Neuronal stem cell (in vitro differentiated cells): ENCODE results near the gene TCF4.

ENCODE experiments used
- DNase-seq: peaks from one replicate; pipeline ENCODE4 v3.0.0-alpha.2; 2013; ENCODE audit warnings: low spot score
- H2AFZ ChIP-seq: one replicate; pipeline ENCODE4 v1.6.1; 2013; ENCODE audit warnings: mild to moderate bottlenecking, low read length, inconsistent platforms
- H2AK5ac ChIP-seq: 2 replicates; pipeline ENCODE4 v1.6.1; 2013; ENCODE audit warnings: low read depth, mild to moderate bottlenecking, inconsistent platforms, low read length, moderate library complexity, mixed read lengths
- H2BK120ac ChIP-seq: 2 replicates; pipeline ENCODE4 v1.6.1; 2013; ENCODE audit warnings: low read depth, mild to moderate bottlenecking, inconsistent platforms, low read length, moderate library complexity, mixed read lengths
- H2BK12ac ChIP-seq: one replicate; pipeline ENCODE4 v1.6.1; 2013; ENCODE audit warnings: low read length, inconsistent platforms
- H2BK15ac ChIP-seq: 2 replicates; pipeline ENCODE4 v1.6.1; 2013; ENCODE audit warnings: mild to moderate bottlenecking, low read length, inconsistent platforms, mixed read lengths
- H2BK5ac ChIP-seq: one replicate; pipeline ENCODE4 v1.6.1; 2013; ENCODE audit warnings: inconsistent platforms, mild to moderate bottlenecking, low read length, moderate library complexity
- H3K14ac ChIP-seq: one replicate; pipeline ENCODE4 v1.6.1; 2013; ENCODE audit warnings: low read length, inconsistent platforms
- H3K18ac ChIP-seq: 2 replicates; pipeline ENCODE4 v1.6.1; 2013; ENCODE audit warnings: low read length, inconsistent platforms
- H3K23ac ChIP-seq: 2 replicates; pipeline ENCODE4 v1.6.1; 2013; ENCODE audit warnings: low read depth, mild to moderate bottlenecking, mixed read lengths, low read length, inconsistent platforms; ENCODE audit not compliant: poor library complexity
- H3K27ac ChIP-seq: replicated peaks from 3 replicates; pipeline ENCODE4 v1.5.1; 2013; ENCODE audit warnings: low read length, inconsistent platforms
- H3K27me3 ChIP-seq, 3 experiments: 2 replicates each; pipeline ENCODE4 v1.6.1; 2013; ENCODE audit warnings: low read length in 3 of 3, mild to moderate bottlenecking in 2 of 3, inconsistent platforms in 1 of 3, low read depth in 1 of 3, mixed read lengths in 1 of 3, moderate library complexity in 1 of 3; ENCODE audit not compliant: control insufficient read depth in 3 of 3, insufficient read depth in 3 of 3
- H3K36me3 ChIP-seq, 2 donors: replicated peaks in 1 of 2; 2 replicates each; pipeline ENCODE4 v1.6.1; 2013; ENCODE audit warnings: low read length in 2 of 2; ENCODE audit not compliant: control insufficient read depth in 2 of 2, insufficient read depth in 2 of 2
- H3K4ac ChIP-seq: 2 replicates; pipeline ENCODE4 v1.6.1; 2013; ENCODE audit warnings: inconsistent platforms, mild to moderate bottlenecking, low read length, moderate library complexity
- H3K4me1 ChIP-seq, 2 donors: 1 replicate in 1 of 2; 2 replicates in 1 of 2; pipeline ENCODE4 v1.6.1; 2013; ENCODE audit warnings: low read length in 2 of 2, low read depth in 1 of 2; ENCODE audit not compliant: control insufficient read depth in 2 of 2, insufficient read depth in 1 of 2
- H3K4me2 ChIP-seq: one replicate; pipeline ENCODE4 v1.6.1; 2013; ENCODE audit warnings: mild to moderate bottlenecking, low read length, inconsistent platforms; ENCODE audit not compliant: insufficient read depth, poor library complexity, severe bottlenecking
- H3K4me3 ChIP-seq, 2 donors: 2 replicates each; pipeline ENCODE4 v1.5.1; 2013; ENCODE audit warnings: low read length in 2 of 2, mild to moderate bottlenecking in 2 of 2, inconsistent platforms in 1 of 2, moderate library complexity in 1 of 2
- H3K79me1 ChIP-seq: one replicate; pipeline ENCODE4 v1.6.1; 2013; ENCODE audit warnings: low read depth, mild to moderate bottlenecking, inconsistent platforms, low read length, moderate library complexity
- H3K9ac ChIP-seq: one replicate; pipeline ENCODE4 v1.6.1; 2013; ENCODE audit warnings: mild to moderate bottlenecking, low read depth, low read length, inconsistent platforms; ENCODE audit not compliant: poor library complexity
- H3K9me3 ChIP-seq, 2 donors: replicated peaks in 1 of 2; 2 replicates each; pipeline versions ENCODE3 to v1.6.1; 2013; ENCODE audit warnings: low read length in 2 of 2, mild to moderate bottlenecking in 2 of 2, inconsistent platforms in 1 of 2, low read depth in 1 of 2, mixed read lengths in 1 of 2, moderate library complexity in 1 of 2; ENCODE audit not compliant: control insufficient read depth in 2 of 2, insufficient read depth in 1 of 2
- H4K8ac ChIP-seq: one replicate; pipeline ENCODE4 v1.6.1; 2013; ENCODE audit warnings: low read depth, mild to moderate bottlenecking, inconsistent platforms, low read length, moderate library complexity
- H4K91ac ChIP-seq: one replicate; pipeline ENCODE4 v1.6.1; 2013; ENCODE audit warnings: low read length, low read depth, mild to moderate bottlenecking, inconsistent platforms; ENCODE audit not compliant: poor library complexity
- WGBS, 2 donors: extraction: QIAGEN DNeasy Blood & Tissue Kit; methylation state at CpG; one replicate each; pipeline ENCODE4 v1.1.7; 2013; ENCODE audit warnings: missing lambda C conversion rate in 2 of 2, mixed read lengths in 1 of 2; ENCODE audit not compliant: insufficient read length in 2 of 2, insufficient replicate concordance in 1 of 2; ENCODE audit errors: extremely low coverage in 2 of 2; 5-methylcytosine and 5-hydroxymethylcytosine counted together

Gene TCF4

DNA sequence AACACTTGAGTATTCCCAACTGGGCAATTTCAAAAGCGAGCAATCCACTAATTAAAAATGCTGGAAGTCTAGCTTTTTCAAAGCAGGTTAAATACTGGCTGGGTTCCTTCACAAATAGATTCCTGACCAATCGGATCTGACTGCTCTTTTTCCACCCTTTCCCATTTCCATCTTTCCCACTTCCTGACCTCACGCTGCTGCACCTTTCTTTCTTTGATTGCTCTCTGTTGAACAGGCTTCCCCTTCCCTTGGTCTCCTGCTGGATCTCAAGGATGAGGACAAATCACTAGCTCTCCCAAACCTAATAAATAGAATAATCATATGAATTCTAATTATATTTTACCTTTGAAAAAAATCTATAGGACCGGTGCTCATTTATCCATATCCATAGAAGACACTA lies 121.2 kb downstream of the TCF4 start:
- Histone ChIP-seq H3K4me1 (no peaks in the 10 kb centered on the region), H3K79me1 (peaks cover 3% of the 10 kb centered on the region), H3K27me3 (no peaks in the 10 kb centered on the region), H3K18ac (no peak overlapping the region), H4K8ac (no peak overlapping the region), H3K14ac (no peak overlapping the region), H2AK5ac (no peak overlapping the region), H3K36me3 (peaks cover 2 to 21% of the 10 kb centered on the region in 2 donors), H2BK12ac (no peak overlapping the region), H2BK5ac (no peak overlapping the region), H3K23ac (no peak overlapping the region), H3K27ac (no peak overlapping the region), H3K9me3 (no peaks in the 10 kb centered on the region), H2BK15ac (no peak overlapping the region), H3K4ac (no peak overlapping the region), H3K9ac (no peak overlapping the region), H2AFZ (no peak overlapping the region), H2BK120ac (no peak overlapping the region), H4K91ac (no peak overlapping the region), H3K4me3 (no peak overlapping the region), H3K4me2 (no peak overlapping the region)
- WGBS, 2 donors, result no CpG with 5 or more reads among the region's 4 CpGs
- DNase-seq, result no peak

- Histone ChIP-seq H3K27me3 (no peaks in the 10 kb centered on the region), H3K9ac (no peak overlapping the region), H2BK120ac (no peak overlapping the region), H2BK15ac (no peak overlapping the region), H3K27ac (no peak overlapping the region), H3K4me1 (no peaks in the 10 kb centered on the region), H2AK5ac (no peak overlapping the region), H3K14ac (no peak overlapping the region), H3K4ac (no peak overlapping the region), H3K4me2 (no peak overlapping the region), H4K91ac (no peak overlapping the region), H2BK12ac (no peak overlapping the region), H3K4me3 (no peak overlapping the region), H4K8ac (no peak overlapping the region), H2BK5ac (no peak overlapping the region), H3K9me3 (no peaks in the 10 kb centered on the region), H2AFZ (no peak overlapping the region), H3K36me3 (peaks cover 2 to 35% of the 10 kb centered on the region in 2 donors), H3K18ac (no peak overlapping the region), H3K23ac (no peak overlapping the region), H3K79me1 (peaks cover 3% of the 10 kb centered on the region)
- DNase-seq, result no peak
- no CpG with 5 or more reads among the region's 2 CpGs for WGBS, 2 donors
Observed at GRCh38 chr18:55465313-55465712, 122.7 kb downstream of the TCF4 start.

DNA sequence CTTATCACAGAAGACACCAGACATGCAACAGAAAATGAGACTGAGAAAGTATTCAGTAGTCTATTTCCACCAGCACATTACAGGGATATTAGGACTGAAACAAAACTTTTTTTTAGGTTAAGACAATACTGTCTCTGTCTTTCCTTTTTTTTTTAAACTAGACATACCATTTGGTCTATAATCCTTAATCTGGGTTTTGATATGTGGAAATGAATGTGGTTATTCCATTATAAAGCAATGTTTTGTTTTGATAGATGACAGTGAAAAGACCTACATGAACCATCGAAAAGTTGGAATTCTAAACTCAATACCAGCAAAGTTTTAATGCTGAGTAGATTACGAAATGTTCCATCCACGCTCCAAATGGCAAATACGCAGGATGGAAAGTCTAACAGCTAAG lies 123.4 kb downstream of the TCF4 start:
- no peak overlapping the region for H4K8ac ChIP-seq
- peaks cover 3% of the 10 kb centered on the region for H3K79me1 ChIP-seq
- H2BK15ac ChIP-seq, result no peak overlapping the region
- no CpG with 5 or more reads among the region's 4 CpGs for WGBS, 2 donors
- no peak for DNase-seq
- no peak overlapping the region for H3K4me2 ChIP-seq
- H2AK5ac ChIP-seq, result no peak overlapping the region
- H3K4ac ChIP-seq, result no peak overlapping the region
- no peaks in the 10 kb centered on the region for H3K9me3 ChIP-seq
- no peak overlapping the region for H3K4me3 ChIP-seq
- H2AFZ ChIP-seq, result no peak overlapping the region
- no peak overlapping the region for H2BK5ac ChIP-seq
- H3K23ac ChIP-seq, result no peak overlapping the region
- no peak overlapping the region for H3K9ac ChIP-seq
- H3K36me3 ChIP-seq, result peaks cover 2 to 42% of the 10 kb centered on the region in 2 donors
- H3K14ac ChIP-seq, result no peak overlapping the region
- no peak overlapping the region for H2BK12ac ChIP-seq
- H4K91ac ChIP-seq, result no peak overlapping the region
- no peaks in the 10 kb centered on the region for H3K27me3 ChIP-seq
- H3K18ac ChIP-seq, result no peak overlapping the region
- H3K27ac ChIP-seq, result no peak overlapping the region
- no peak overlapping the region for H2BK120ac ChIP-seq
- peaks cover 0 to 4% of the 10 kb centered on the region in 2 donors for H3K4me1 ChIP-seq

GRCh38 chr18:55462652-55463051 lies 125.3 kb downstream of the TCF4 start:
- Histone ChIP-seq H3K14ac (no peak overlapping the region), H2AK5ac (no peak overlapping the region), H3K9ac (no peak overlapping the region), H3K79me1 (peaks cover 2% of the 10 kb centered on the region), H3K4me1 (peaks cover 2 to 15% of the 10 kb centered on the region in 2 donors), H3K4me2 (no peak overlapping the region), H2BK15ac (no peak overlapping the region), H3K18ac (no peak overlapping the region), H4K8ac (no peak overlapping the region), H3K9me3 (no peaks in the 10 kb centered on the region), H3K27me3 (no peaks in the 10 kb centered on the region), H3K4me3 (no peak overlapping the region), H2BK5ac (no peak overlapping the region), H3K23ac (no peak overlapping the region), H3K4ac (no peak overlapping the region), H3K27ac (no peak overlapping the region), H4K91ac (no peak overlapping the region), H2BK120ac (no peak overlapping the region), H2AFZ (no peak overlapping the region), H3K36me3 (peaks cover 2 to 41% of the 10 kb centered on the region in 2 donors), H2BK12ac (no peak overlapping the region)
- DNase-seq, result no peak
- WGBS, 2 donors, result no CpG with 5 or more reads among the region's 1 CpG
